Sigmoid colon (tissue), 7 donors: Measurements from ENCODE around the gene DLX3. TPM values are rescaled to one million over a fixed set of nuclear protein-coding genes. Genes with fewer than 3 reads are reported as not detected.

Source experiments
- DNase-seq: peaks from one replicate; pipeline ENCODE4 v3.0.0-alpha.2; 2019
- H3K27ac ChIP-seq, 4 donors: fragments of 200-600 bp; sonication (generic); one replicate each; pipeline ENCODE4 v1.5.1; 2016 to 2019; ENCODE audit warnings: mild to moderate bottlenecking in 1 of 4
- H3K27me3 ChIP-seq, 3 donors: fragments of 200-600 bp; sonication (generic); one replicate each; pipeline ENCODE4 v1.5.1; 2019; ENCODE audit warnings: mild to moderate bottlenecking in 1 of 3
- H3K36me3 ChIP-seq, 4 donors: fragments of 200-600 bp; sonication (generic); one replicate each; pipeline ENCODE4 v1.5.1; 2016 to 2019
- H3K4me1 ChIP-seq, 4 donors: fragments of 200-600 bp; sonication (generic); one replicate each; pipeline ENCODE4 v1.5.1; 2017 to 2019
- H3K4me3 ChIP-seq, 4 donors: fragments of 200-600 bp; sonication (generic); one replicate each; pipeline ENCODE4 v1.5.1; 2017 to 2019; ENCODE audit warnings: mild to moderate bottlenecking in 2 of 4, moderate library complexity in 1 of 4
- H3K9me3 ChIP-seq, 4 donors: fragments of 200-600 bp in 3 of 4; sonication (generic) in 3 of 4; one replicate each; pipeline versions ENCODE4 v1.5.1 to v1.6.1; 2013 to 2019
- CTCF ChIP-seq, 4 experiments: fragments of 450-650 bp in 3 of 4; fragments of 200-600 bp in 1 of 4; IDR thresholded peaks; one replicate each; pipeline ENCODE4 v1.5.1; 2016 to 2019; ENCODE audit warnings: antibody characterized with exemption in 4 of 4, mild to moderate bottlenecking in 3 of 4, moderate library complexity in 2 of 4
- EP300 ChIP-seq, 4 donors: sonication (generic); formaldehyde crosslinking; IDR thresholded peaks; one replicate each; pipeline ENCODE4 v1.6.1; 2017; ENCODE audit warnings: antibody characterized with exemption in 4 of 4
- POLR2A ChIP-seq, 2 donors: fragments of 450-650 bp; IDR thresholded peaks; one replicate each; pipeline ENCODE4 v1.6.1; 2016; ENCODE audit warnings: antibody characterized with exemption in 2 of 2, mild to moderate bottlenecking in 2 of 2, moderate library complexity in 2 of 2
- POLR2AphosphoS5 ChIP-seq, 4 donors: sonication (generic); formaldehyde crosslinking; IDR thresholded peaks; one replicate each; pipeline ENCODE4 v1.6.1; 2017; ENCODE audit warnings: antibody characterized with exemption in 4 of 4
- WGBS, 2 donors: extraction: QIAGEN DNeasy Blood & Tissue Kit; methylation state at CpG; one replicate each; pipeline ENCODE4 v1.1.7; 2013; 5-methylcytosine and 5-hydroxymethylcytosine counted together
- intact Hi-C: fragments of 100-400 bp; cut with DNase I; formaldehyde crosslinking; loops from one replicate; pipeline ENCODE4 v1.15.1; 2023
- polyA plus RNA-seq, 3 donors: library from polyadenylated mRNA; stranded (reverse); fragments of 200-250 nt; gene quantifications; one replicate each; pipeline ENCODE4 v1.2.3, GENCODE V29; 2013
- total RNA-seq, 4 donors: library from RNA; depleted of rRNA; stranded (reverse); fragments of >200 nt; gene quantifications; one replicate each; pipeline ENCODE4 v1.1.0, GENCODE V29; 2016
- donor health status: healthy with polysubstance abuse.
- donor health status: Bipolar disorder and iron deficiency.
- donor health status: healthy.

DLX3 gene
- total and polyA plus RNA-seq, 7 donors: 0.07 to 0.27 TPM; not detected in 5

- H3K27me3 ChIP-seq: peaks cover 9 to 51% (median 22%) of the 10 kb centered on the region in 3 donors
- no peaks in the 10 kb centered on the region for H3K4me1 ChIP-seq
- H3K27ac ChIP-seq: no peak overlapping the region
- no peaks in the 10 kb centered on the region for H3K36me3 ChIP-seq
- no peak for DNase-seq
- 59 to 77% methylated on average over 4 of the region's 4 CpGs for WGBS, 2 donors
- intact Hi-C loops: no loop called here
- H3K9me3 ChIP-seq: peaks cover 0 to 4% (median 0%) of the 10 kb centered on the region in 4 donors
- TF ChIP-seq CTCF (IDR thresholded peaks at IDR 0.05) (no peak), POLR2A (IDR thresholded peaks at IDR 0.05) (no peak), POLR2AphosphoS5 (IDR thresholded peaks at IDR 0.05) (no peak), EP300 (IDR thresholded peaks at IDR 0.05) (no peak)
- no peak overlapping the region for H3K4me3 ChIP-seq
Measured at GRCh38 chr17:50003911-50004310, 8.9 kb upstream of the DLX3 start.

GRCh38 chr17:49998836-49999511 lies 4.0 kb upstream of the DLX3 start:
- Histone ChIP-seq H3K9me3 (no peaks in the 10 kb centered on the region), H3K27ac (no peak overlapping the region), H3K36me3 (no peaks in the 10 kb centered on the region), H3K4me3 (no peak overlapping the region), H3K27me3 (peaks cover 37 to 94% (median 65%) of the 10 kb centered on the region in 3 donors), H3K4me1 (peaks cover 0 to 26% (median 25%) of the 10 kb centered on the region in 4 donors)
- no peak for DNase-seq
- no peak for TF ChIP-seq CTCF (IDR thresholded peaks at IDR 0.05)
- no peak for TF ChIP-seq EP300 (IDR thresholded peaks at IDR 0.05)
- TF ChIP-seq POLR2A (IDR thresholded peaks at IDR 0.05): no peak
- TF ChIP-seq POLR2AphosphoS5 (IDR thresholded peaks at IDR 0.05): no peak
- intact Hi-C loops: loop anchor here (1.0 to 5.0 kb wide), 3 partner anchors 119 to 292 kb away; partner anchors contain the start of gene SLC35B1
- 58 to 62% methylated on average over 11 of the region's 11 CpGs for WGBS, 2 donors

- intact Hi-C loops: loop anchor here (1.0 to 5.0 kb wide), 5 partner anchors 46 to 429 kb away; partner anchors contain the start of gene SLC35B1
- Histone ChIP-seq H3K4me3 (no peak overlapping the region), H3K27ac (no peak overlapping the region), H3K27me3 (peaks cover 39 to 94% (median 74%) of the 10 kb centered on the region in 3 donors), H3K4me1 (peaks cover 0 to 36% (median 35%) of the 10 kb centered on the region in 4 donors), H3K36me3 (no peaks in the 10 kb centered on the region), H3K9me3 (no peaks in the 10 kb centered on the region)
- DNase-seq: peak; percentile 85
- 34 to 45% methylated on average over 20 of the region's 20 CpGs for WGBS, 2 donors
- TF ChIP-seq EP300 (IDR thresholded peaks at IDR 0.05) (no peak), CTCF (IDR thresholded peaks at IDR 0.05) (peak; percentile 80 to 93 (median 90))
Measured at GRCh38 chr17:49997773-49998703, 3.0 kb upstream of the DLX3 start.

- Histone ChIP-seq H3K9me3 (no peaks in the 10 kb centered on the region), H3K27me3 (peaks cover 40 to 98% (median 82%) of the 10 kb centered on the region in 3 donors), H3K27ac (no peak overlapping the region), H3K36me3 (no peaks in the 10 kb centered on the region), H3K4me1 (peaks cover 0 to 38% (median 37%) of the 10 kb centered on the region in 4 donors), H3K4me3 (peak overlapping the region in 1 of 4 donors; percentile 42)
- DNase-seq: no peak
- intact Hi-C loops: loop anchor here (1.0 to 5.0 kb wide), 3 partner anchors 45 to 428 kb away; partner anchors contain the start of gene SLC35B1
- 10 to 26% methylated on average over 6 of the region's 6 CpGs for WGBS, 2 donors
- TF ChIP-seq CTCF (IDR thresholded peaks at IDR 0.05): no peak
- no peak for TF ChIP-seq POLR2A (IDR thresholded peaks at IDR 0.05)
- no peak for TF ChIP-seq POLR2AphosphoS5 (IDR thresholded peaks at IDR 0.05)
- no peak for TF ChIP-seq EP300 (IDR thresholded peaks at IDR 0.05)
Measured at GRCh38 chr17:49997301-49997650, 2.3 kb upstream of the DLX3 start.
